SK-N-MC (cell line): ENCODE results near the gene SH3RF3.

Experiments used
- EZH2 ChIP-seq: fragments of 200-600 bp; sonication (generic); IDR thresholded peaks from one replicate; pipeline ENCODE4 v1.6.1; 2017; ENCODE audit warnings: antibody characterized with exemption
- POLR2AphosphoS5 ChIP-seq: IDR thresholded peaks from 2 replicates; pipeline ENCODE4 v1.6.1; 2012; ENCODE audit warnings: mild to moderate bottlenecking, low read depth, low read length, borderline replicate concordance

- TF ChIP-seq EZH2, result no peak
- no peak for TF ChIP-seq POLR2AphosphoS5
Measured at GRCh38 chr2:109448946-109449788, 320.2 kb downstream of the SH3RF3 start.
